Hematopoietic multipotent progenitor cell treated with erythropoietin and hydrocortisone succinate and interleukin-3 and kit ligand, for 6 days (in vitro differentiated cells): ENCODE data around the gene NTN1.
A peak's percentile ranks its signal among the peaks of the same experiment; 100 is the strongest.

Source experiments
- DNase-seq: peaks from one replicate; pipeline ENCODE4 v3.0.0-alpha.2; 2015

Gene NTN1

GRCh38 chr17:9235346-9235745 lies 214.0 kb downstream of the NTN1 start:
- DNase-seq: no peak

DNA sequence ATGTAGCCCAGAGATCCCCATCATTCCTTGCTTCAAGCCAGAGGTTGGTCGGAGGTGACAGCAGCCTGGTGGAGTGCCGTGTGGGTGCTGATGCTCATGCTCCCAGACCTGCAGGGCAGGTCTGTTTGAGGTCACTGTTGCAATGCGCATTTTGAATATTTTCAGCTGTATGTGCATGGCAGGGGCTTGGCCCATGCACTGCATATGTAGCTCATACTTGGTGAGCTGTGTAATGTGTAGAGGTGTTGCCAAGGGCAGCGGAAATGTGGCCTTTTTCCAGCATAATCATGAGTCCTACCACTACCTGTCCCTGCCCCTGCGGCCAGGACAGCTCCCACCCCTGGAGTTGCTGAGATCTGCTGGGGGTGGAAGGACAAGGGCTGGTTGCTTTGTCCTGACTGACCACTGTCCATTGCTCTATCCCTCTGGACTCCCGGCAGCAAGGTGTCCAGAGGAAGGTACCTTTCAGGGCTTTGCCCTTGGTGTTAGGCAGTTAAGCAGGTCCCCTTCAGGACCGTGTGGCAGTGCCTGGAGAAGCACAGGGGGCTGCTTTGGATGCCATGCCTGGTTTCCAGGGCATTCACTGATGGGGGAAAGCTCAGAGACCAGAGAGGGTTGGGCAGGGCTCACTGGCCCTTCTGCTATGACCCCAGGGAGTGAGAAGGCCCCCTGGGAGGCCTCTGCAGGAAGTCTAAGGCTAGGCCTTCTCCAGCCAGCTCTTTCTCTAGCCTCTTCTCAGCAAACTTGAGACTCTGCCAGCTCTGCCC lies 215.2 kb downstream of the NTN1 start:
- DNase-seq: no peak

DNA sequence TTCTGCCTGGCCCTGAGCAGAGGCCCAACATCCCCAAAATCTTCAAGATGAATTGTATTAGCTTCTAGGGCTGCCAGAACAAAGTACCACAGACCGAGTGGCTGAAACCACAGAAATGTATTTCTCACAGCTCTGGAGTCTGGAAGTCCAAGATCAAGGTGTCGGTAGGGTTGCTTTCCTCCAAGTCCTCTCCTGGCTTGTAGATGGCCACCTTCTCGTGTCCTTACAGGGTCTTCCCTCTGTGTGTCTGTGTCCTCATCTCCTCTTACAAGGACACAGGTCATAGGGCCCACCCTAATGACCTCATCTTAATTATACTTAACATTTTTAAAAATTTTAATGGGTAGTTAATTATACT lies 215.7 kb downstream of the NTN1 start:
- no peak for DNase-seq

GRCh38 chr17:9237661-9238301 lies 216.5 kb downstream of the NTN1 start:
- no peak for DNase-seq

GRCh38 chr17:9238340-9239245 lies 217.3 kb downstream of the NTN1 start:
- DNase-seq: no peak

- no peak for DNase-seq
These were observed 218.0 kb downstream of the NTN1 start for GRCh38 chr17:9239246-9239792.

GRCh38 chr17:9239793-9240658 lies 218.7 kb downstream of the NTN1 start:
- peak; percentile 78 for DNase-seq

DNA sequence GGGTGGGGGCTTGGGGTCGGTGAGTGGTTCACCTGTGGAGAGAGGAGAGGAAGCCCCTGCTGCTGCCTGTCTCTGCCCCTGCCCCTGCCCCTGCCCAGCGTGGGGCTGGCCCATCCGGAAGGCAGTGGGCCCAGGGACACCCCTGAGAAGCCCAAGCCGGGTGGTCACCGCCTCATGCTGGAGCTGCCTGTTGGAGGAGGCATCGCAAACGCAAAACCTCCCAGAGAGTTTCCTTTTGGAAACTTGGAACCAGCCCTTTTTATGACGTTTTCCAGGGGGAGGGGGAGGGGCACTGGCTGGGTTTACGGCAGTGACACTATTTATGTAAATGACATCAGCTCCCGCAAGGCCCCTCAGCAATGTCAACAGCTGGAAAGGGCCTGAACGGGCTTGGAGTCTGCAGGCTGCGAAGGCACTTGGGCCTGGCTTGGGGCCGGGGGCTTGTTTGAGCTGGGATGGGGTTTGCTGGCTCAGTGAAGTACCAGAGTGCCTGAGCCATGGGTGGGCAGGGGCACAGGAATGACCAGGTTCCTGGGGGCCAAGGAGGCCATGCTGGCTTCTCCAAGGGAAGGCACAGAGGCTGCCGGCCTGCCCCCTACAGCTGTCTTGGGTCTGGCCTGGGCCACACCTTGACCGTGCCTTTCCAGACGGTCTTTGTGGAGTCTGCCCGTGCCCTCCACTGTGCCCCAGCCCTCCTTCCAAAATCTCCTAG lies 219.5 kb downstream of the NTN1 start:
- no peak for DNase-seq

DNA sequence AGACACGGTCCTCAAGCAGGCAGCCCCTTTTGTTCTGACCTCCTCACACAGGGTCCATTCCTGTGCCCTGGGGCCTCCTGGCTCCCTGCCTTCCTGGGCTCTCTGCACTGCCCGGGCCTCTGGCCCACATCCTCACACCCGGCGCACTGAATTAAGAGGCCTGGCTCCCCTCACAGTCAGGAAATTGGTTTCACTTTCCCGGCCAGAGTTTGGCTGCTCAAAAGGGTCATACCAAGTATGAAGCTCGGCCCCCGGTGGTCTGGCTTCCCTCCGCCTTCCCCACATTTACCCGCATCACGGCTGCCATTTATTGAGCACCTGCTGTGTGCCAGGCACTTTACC lies 220.0 kb downstream of the NTN1 start:
- DNase-seq: no peak

DNA sequence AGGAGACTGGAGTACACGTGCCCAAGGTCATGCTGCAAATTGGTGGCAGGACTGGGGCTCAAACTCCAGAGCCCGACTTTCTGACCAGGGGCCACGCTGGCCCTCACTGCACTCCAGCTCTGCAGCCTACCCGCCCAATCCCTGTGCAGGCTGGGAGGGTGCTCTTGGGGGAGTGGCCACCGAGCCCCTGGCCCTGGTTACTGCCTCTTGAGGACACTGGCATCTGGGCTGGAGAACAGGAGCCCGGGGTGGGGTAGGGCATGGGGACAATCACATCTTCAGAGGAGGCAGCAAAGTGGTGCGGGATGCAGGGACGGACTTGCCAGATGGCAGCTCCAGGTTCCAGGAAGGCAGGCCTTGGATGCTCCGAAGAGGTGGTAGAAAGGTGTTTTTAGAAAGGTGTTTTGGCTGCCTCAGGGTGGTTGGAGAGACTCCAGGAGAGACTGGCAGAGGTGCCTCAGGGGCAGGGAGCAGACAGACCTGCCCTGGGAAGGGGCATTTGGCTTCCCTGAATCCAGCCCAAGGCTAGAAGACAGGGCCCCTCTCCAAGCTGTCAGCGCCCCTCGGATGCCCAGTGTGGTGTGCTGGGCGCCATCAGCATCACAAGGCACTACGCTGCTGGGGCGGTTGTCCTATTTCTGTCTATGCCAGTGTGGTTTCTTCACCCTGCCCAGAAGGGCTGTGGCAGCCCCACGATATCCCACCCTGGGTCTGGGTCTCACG lies 220.6 kb downstream of the NTN1 start:
- DNase-seq: no peak

DNA sequence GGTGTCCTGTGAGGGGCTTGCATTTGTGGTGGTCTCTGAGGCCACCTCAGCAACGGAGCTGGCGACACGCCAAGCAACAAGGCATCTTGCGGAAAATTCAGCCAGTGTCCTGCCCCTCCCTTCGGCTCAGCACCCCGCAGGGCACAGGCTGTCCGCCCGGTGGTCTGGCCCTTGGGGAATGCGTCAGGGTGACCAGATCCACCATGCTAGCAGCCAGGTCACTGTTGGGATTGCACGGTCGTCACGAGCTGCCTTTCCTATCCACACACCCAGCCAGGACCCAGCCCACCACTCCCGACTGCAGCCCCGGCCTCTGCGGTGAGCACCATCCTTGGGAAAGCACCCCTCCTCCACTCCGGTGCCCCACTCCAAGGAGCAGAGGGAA lies 221.2 kb downstream of the NTN1 start:
- no peak for DNase-seq

GRCh38 chr17:9242983-9243382 lies 221.7 kb downstream of the NTN1 start:
- DNase-seq: no peak

- DNase-seq: no peak
These were observed 223.0 kb downstream of the NTN1 start for GRCh38 chr17:9244066-9245052.

- no peak for DNase-seq
These were observed 226.2 kb downstream of the NTN1 start for GRCh38 chr17:9247401-9247938.

- DNase-seq: no peak
These were observed 228.1 kb downstream of the NTN1 start for GRCh38 chr17:9249245-9249953.

DNA sequence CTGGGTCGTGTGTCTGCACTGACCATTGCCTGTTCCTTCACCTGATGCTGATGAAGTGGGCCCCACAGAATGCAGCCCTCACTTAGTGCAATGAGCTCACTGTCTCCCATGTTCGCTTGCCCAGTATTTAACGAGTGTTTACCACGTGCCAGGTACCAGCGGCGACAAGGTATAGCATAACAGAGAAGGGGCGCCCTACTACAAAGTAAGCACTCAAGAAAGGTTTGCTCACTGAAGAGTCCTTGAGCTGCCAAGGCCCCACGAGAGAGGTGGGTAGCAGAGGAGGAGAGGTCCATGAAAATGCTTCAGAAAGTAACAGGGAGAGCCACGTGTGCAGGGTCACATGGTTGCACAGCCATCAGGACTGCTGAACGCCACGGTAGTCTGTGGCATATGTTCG lies 230.0 kb downstream of the NTN1 start:
- DNase-seq: no peak

DNA sequence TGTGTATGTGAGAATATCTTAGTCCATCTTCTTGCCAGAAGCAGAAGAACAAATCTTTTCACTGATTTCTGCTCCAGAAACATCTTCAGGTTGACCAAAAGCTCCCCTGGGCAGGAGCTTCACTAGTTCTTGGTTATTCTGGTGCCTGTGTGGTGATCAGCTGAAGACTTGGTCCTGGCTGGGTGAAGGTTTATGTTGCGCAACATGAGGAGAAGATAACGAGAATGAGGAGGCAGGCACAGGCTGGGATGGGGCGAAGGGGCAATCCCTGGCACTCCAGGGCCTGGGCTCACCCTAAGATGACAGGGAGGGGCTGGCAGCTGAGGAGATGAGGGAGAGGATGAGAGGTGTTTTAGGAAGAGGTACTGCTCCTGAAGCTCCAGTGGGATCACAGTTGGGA lies 232.0 kb downstream of the NTN1 start:
- DNase-seq: no peak

DNA sequence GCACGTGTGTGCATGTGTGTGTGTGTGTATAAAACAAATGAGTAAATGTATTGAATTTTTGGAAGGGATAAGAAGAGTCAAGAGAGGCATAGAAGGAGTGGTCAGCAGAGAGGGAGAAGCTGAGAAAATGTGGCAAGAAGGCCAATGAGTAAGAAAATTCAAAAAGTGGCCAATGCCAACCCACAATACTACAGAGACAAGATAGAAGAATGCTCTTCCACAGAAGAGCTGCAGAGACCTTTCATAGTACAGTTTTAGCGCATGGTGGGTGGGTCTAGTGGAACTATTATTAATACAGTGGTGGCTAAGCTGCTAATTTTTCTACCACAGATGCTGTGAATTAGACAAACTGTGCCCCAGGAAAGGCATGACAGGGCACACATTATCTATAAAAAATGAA lies 233.5 kb downstream of the NTN1 start:
- no peak for DNase-seq

DNA sequence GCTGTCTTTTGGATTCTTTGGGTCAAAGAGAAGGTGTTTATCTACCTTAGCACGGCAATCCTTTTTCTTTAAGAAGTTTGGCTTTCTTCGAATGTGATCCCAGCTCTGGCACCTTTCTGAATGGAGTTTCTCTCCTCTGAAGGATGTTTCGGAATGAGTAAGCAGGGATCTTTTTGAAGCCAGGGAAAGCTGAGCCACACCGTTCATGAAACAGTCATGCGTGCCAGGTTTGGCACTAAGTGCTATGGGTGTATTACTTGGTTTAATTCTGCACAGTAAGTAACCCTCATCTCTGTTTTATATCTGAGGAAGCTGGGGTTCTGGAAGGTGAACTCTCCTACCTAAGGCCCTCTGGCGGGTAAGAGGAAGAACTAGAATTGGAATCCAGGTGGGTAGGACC lies 234.5 kb downstream of the NTN1 start:
- DNase-seq: no peak
